Measurements from ENCODE around the gene DDX52. TPM values are rescaled to one million over a fixed set of nuclear protein-coding genes. Genes with fewer than 3 reads are reported as not detected.

The DDX52 gene
- total and polyA plus RNA-seq, 11 donors = 6.7 to 20.9 (median 13.9) TPM

GRCh38 chr17:37676115-37676925, 33.1 kb upstream of the DDX52 start:
- no peak overlapping the region for H3K27ac ChIP-seq
- 55 to 61% (median 57%) methylated on average over 7 of the region's 7 CpGs for WGBS, 4 donors
- DNase-seq = no peak
- H3K9me3 ChIP-seq = peaks cover 0 to 6% (median 0%) of the 10 kb centered on the region in 12 donors
- H3K4me1 ChIP-seq = no peaks in the 10 kb centered on the region
- TF ChIP-seq POLR2A (IDR thresholded peaks at IDR 0.05) (no peak), CTCF (IDR thresholded peaks at IDR 0.05) (no peak)
- intact Hi-C loops (cut with DNase I) = no loop called here
- no peaks in the 10 kb centered on the region for H3K36me3 ChIP-seq
- peaks cover 0 to 22% (median 0%) of the 10 kb centered on the region in 9 donors for H3K27me3 ChIP-seq
- no peak overlapping the region for H3K4me3 ChIP-seq
- no peak for ATAC-seq

- Histone ChIP-seq H3K4me1 (no peaks in the 10 kb centered on the region), H3K4me3 (no peak overlapping the region), H3K9me3 (peaks cover 0 to 6% (median 0%) of the 10 kb centered on the region in 12 donors), H3K36me3 (no peaks in the 10 kb centered on the region), H3K27ac (no peak overlapping the region), H3K27me3 (peaks cover 0 to 22% (median 0%) of the 10 kb centered on the region in 9 donors)
- ATAC-seq = no peak
- TF ChIP-seq CTCF (IDR thresholded peaks at IDR 0.05) = no peak
- TF ChIP-seq POLR2A (IDR thresholded peaks at IDR 0.05) = no peak
- 66 to 77% (median 72%) methylated on average over 1 of the region's 1 CpG for WGBS, 4 donors
- intact Hi-C loops (cut with DNase I) = no loop called here
- no peak for DNase-seq
Observed at GRCh38 chr17:37674511-37674910, 31.3 kb upstream of the DDX52 start.

- H3K9me3 ChIP-seq = no peaks in the 10 kb centered on the region
- DNase-seq (no peak), ATAC-seq (no peak)
- 95 to 98% (median 96%) methylated on average over 2 of the region's 2 CpGs for WGBS, 4 donors
- no peaks in the 10 kb centered on the region for H3K36me3 ChIP-seq
- intact Hi-C loops (cut with DNase I) = no loop called here
- H3K27me3 ChIP-seq = peaks cover 0 to 22% (median 0%) of the 10 kb centered on the region in 9 donors
- H3K4me1 ChIP-seq = no peaks in the 10 kb centered on the region
- TF ChIP-seq CTCF (IDR thresholded peaks at IDR 0.05) (no peak), POLR2A (IDR thresholded peaks at IDR 0.05) (no peak)
- no peak overlapping the region for H3K27ac ChIP-seq
- no peak overlapping the region for H3K4me3 ChIP-seq
Observed at GRCh38 chr17:37673386-37673785, 30.1 kb upstream of the DDX52 start.

- intact Hi-C loops (cut with DNase I) = no loop called here
- 66 to 78% (median 77%) methylated on average over 3 of the region's 3 CpGs for WGBS, 4 donors
- ATAC-seq = no peak
Observed at GRCh38 chr17:37672548-37673078, 29.4 kb upstream of the DDX52 start.

More at GRCh38 chr17:37672548-37673078, 29.4 kb upstream of the DDX52 start:
- no peaks in the 10 kb centered on the region for H3K4me1 ChIP-seq
- H3K4me3 ChIP-seq = no peak overlapping the region
- no peaks in the 10 kb centered on the region for H3K36me3 ChIP-seq
- no peak overlapping the region for H3K27ac ChIP-seq
- H3K27me3 ChIP-seq = peaks cover 0 to 16% (median 0%) of the 10 kb centered on the region in 9 donors
- TF ChIP-seq CTCF (IDR thresholded peaks at IDR 0.05) (no peak), POLR2A (IDR thresholded peaks at IDR 0.05) (no peak)
- no peaks in the 10 kb centered on the region for H3K9me3 ChIP-seq
- DNase-seq = no peak

Data from heart left ventricle (tissue), 16 donors.